COLO668 (cell line): Measurements from ENCODE around the gene XG.
"Not testable (repeated sequence)": the region's sequence is repeated elsewhere in the genome, so short reads cannot be mapped to it uniquely, and the experiment has no call there.

Experiments
- DNase-seq: peaks from one replicate; lab custom pipeline; 2025; ENCODE audit not compliant: unreplicated experiment; lab: John Stamatoyannopoulos, UW

Gene XG

GRCh38 chrX:2774776-2775175 lies 22.9 kb downstream of the XG start:
- no peak for DNase-seq

GRCh38 chrX:2780472-2781225 lies 28.8 kb downstream of the XG start:
- peak; percentile 52 for DNase-seq

- peak; percentile 51 for DNase-seq
Measured at GRCh38 chrX:2781226-2781571, 29.4 kb downstream of the XG start.

GRCh38 chrX:2781698-2782097 lies 29.9 kb downstream of the XG start:
- peak; percentile 2 for DNase-seq

- DNase-seq = no peak
Measured at GRCh38 chrX:2782171-2782570, 30.3 kb downstream of the XG start.

- no peak for DNase-seq
Measured at GRCh38 chrX:2782778-2783177, 30.9 kb downstream of the XG start.

- DNase-seq = no peak
Measured at GRCh38 chrX:2784026-2784425, 32.2 kb downstream of the XG start.

GRCh38 chrX:2785538-2785937 lies 33.7 kb downstream of the XG start:
- no peak for DNase-seq

GRCh38 chrX:2788980-2789379 lies 37.1 kb downstream of the XG start:
- no peak for DNase-seq

- DNase-seq = no peak
Measured at GRCh38 chrX:2789569-2789968, 37.7 kb downstream of the XG start.

- DNase-seq = no peak
Measured at GRCh38 chrX:2793752-2794151, 41.9 kb downstream of the XG start.

GRCh38 chrX:2794336-2794735 lies 42.5 kb downstream of the XG start:
- DNase-seq = no peak

- DNase-seq = not testable (repeated sequence)
Measured at GRCh38 chrX:2796808-2797207, 45.0 kb downstream of the XG start.

- DNase-seq = no peak
Measured at GRCh38 chrX:2799369-2799768, 47.5 kb downstream of the XG start.

- not testable (repeated sequence) for DNase-seq
Measured at GRCh38 chrX:2799980-2800379, 48.1 kb downstream of the XG start.

GRCh38 chrX:2801223-2801622 lies 49.4 kb downstream of the XG start:
- DNase-seq = no peak

GRCh38 chrX:2802376-2803090 lies 50.7 kb downstream of the XG start:
- DNase-seq = not testable (repeated sequence)

- not testable (repeated sequence) for DNase-seq
Measured at GRCh38 chrX:2803486-2803885, 51.6 kb downstream of the XG start.

- not testable (repeated sequence) for DNase-seq
Measured at GRCh38 chrX:2804106-2804843, 52.4 kb downstream of the XG start.

- DNase-seq = not testable (repeated sequence)
Measured at GRCh38 chrX:2804858-2805257, 53.0 kb downstream of the XG start.

- DNase-seq = no peak
Measured at GRCh38 chrX:2811271-2811670, 59.4 kb downstream of the XG start.
